Kasumi-1 (cell line): ENCODE measurements around the gene SLC17A2.
"Not testable (repeated sequence)": the region's sequence is repeated elsewhere in the genome, so short reads cannot be mapped to it uniquely, and the experiment has no call there.

Experiments
- DNase-seq, 2 experiments: peaks; one replicate each; lab custom pipeline; 2025; lab: John Stamatoyannopoulos, UW

SLC17A2 gene

GRCh38 chr6:25951296-25952032 is 21.0 kb upstream of the SLC17A2 start:
- DNase-seq: no peak

- DNase-seq: no peak
These were observed 19.8 kb upstream of the SLC17A2 start for GRCh38 chr6:25950297-25950696.

- no peak for DNase-seq
These were observed 19.2 kb upstream of the SLC17A2 start for GRCh38 chr6:25949695-25950094.

- DNase-seq: not testable (repeated sequence)
These were observed 17.0 kb upstream of the SLC17A2 start for GRCh38 chr6:25947492-25947891.

DNA sequence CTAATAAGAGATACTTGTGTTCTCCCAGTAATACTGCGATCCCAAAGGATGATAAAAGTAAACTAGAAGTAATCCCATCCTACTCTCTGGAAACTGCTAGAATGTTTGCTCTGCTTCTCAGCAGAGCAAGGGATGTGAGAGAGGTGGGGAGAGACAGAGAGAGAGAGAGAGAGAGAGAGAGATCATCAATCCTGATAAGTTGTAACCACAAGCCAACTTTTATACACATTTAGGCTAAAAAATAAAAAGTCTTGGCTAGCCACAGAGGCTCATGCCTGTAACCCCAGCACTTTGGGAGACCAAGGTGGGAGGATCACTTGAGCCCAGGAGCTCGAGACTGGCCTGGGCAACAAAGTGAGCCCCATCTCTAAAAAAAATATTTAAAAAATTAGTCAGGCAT is 16.1 kb upstream of the SLC17A2 start:
- no peak for DNase-seq

DNA sequence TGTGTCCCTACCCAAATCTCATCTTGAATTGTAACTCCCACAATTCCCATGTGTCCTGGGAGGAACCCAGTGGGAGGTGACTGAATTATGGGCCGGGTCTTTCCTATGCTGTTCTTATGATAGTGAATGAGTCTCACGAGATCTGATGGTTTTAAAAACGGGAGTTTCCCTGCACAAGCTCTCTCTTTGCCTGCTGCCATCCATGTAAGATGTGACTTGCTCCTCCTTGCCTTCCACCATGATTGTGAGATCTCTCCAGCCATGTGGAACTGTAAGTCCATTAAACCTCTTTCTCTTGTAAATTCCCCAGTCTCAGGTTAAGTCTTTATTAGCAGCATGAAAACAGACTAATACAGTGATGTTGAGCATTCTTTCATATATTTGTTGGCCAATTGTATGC is 15.2 kb upstream of the SLC17A2 start:
- not testable (repeated sequence) for DNase-seq

DNA sequence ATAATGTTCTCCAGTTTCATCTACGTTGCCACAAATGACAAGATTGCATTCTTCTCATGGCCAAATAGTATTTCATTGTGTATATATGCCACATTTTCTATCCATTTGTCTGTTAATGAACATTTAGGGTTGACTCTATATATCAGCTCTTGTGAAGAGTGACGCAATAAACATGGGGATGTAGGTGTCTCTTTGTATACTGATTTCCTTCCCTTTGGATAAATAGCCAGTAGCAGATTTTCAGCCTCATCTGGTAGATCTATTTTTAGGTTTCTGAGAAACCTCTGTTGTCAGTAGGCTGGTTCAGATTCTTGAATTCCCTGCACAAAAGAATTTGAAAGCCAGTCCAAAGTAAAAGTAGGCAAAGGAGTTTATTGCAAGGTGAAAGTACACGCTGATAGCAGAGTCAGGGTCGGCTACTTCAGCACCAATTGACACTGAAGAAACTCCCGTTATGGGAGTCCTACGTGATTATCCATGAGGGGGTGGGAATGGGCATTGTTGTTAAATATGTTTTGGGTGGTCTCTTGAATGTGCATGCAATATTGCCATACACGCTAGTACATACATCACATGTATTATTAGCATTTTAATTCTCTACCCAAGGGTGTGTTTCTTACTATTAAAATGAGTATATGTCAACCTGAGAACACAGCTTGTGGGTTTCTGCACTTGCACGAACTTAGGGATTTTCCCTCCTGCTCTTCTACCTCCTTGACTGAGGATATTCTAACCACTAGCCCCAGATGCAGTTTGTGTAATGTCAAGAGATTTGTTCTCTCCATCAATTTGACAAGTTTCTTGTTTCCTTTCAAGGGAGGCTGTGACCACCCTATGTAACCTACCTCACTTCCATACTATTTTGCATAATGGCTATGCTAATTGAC is 14.4 kb upstream of the SLC17A2 start:
- no peak for DNase-seq

GRCh38 chr6:25943887-25944286 is 13.4 kb upstream of the SLC17A2 start:
- no peak for DNase-seq

DNA sequence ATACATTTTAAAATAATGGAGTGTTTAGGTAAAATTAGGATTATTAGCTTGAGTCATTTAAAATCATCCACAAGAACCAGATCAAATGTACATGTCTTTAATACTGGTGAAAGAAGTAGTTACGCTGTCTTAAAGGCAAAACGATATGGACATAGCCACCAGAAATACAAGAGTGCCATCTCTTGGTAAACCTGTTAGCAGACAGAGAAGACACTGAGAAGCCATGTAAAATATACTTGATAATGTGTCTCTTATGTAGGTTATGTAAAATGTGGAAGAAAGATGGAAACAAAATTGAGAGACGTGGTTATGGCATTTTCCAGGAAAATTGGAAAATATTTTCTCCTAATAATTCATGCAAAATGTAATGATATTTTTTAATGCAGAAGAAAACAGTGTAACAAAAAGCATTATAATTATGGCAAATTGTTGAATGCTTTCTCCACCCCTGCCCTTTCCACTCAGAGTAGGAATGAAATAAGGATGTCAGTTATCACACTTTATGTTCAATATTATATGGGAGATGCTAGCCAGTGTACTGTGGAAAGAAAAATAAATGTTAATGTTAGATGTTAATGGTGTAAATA is 12.2 kb upstream of the SLC17A2 start:
- peak; percentile 51 to 73 for DNase-seq

- DNase-seq: no peak
These were observed 9.1 kb upstream of the SLC17A2 start for GRCh38 chr6:25939593-25939992.

DNA sequence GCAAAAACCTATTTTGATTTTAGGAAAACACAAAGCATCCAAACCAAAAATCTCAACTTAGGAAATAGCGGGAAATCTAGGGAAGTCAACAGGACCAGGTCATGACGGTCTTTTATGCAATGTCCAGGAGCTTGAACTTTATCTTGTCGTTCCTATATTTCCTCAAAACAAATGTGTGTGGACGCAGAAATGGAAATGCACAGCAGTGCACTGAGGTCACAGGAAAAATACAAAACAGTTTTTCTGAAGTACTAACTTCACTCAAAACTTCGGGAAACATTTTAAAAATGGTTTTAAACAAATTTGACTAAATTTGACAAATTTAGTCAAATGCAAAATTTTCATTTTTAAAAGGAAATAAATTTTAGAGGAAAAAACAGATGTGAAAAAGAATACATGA is 5.5 kb upstream of the SLC17A2 start:
- no peak for DNase-seq

DNA sequence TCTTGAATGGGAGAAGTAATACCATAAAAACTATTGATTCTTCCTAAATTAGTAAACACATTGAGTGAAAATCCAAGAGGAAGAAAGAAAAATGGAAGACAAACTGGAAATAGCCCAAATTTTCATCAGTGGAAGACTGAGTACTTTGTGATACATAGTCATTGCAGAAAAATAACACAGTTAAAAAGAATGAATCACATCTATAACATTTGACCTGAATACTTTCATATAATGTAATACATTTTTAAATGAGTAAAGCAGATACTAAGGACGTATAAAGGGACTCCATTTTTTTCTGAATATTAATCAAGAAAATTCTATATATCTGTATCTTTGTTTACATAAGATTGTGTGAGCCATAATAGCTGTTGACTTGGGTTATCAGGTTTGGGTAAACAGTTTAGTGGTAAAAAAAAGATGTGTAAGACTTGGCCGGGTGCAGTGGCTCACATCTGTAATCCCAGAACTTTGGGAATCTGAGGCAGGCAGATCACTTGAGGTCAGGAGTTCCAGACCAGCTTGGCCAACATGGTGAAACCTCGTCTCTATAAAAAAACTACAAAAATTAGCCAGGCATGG is 4.3 kb upstream of the SLC17A2 start:
- DNase-seq: no peak

DNA sequence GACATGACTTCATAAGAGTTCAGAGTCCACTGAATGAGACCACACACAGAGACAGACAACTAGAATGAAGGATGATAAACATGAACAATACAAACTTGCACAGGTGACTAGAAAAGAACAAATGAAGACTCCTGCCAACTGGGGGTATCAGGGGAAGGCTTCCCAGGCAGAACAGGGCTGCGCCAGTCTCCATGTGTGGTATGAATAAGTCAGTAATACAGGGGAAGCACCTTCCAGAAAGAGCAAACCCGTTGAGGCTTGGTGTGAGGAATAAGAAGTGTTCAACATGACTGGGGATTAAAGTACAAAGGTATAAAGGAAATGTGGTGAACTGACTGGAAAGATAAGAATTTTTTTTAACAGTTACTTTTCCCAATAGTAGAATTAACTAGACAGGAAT is 3.7 kb upstream of the SLC17A2 start:
- DNase-seq: no peak

- no peak for DNase-seq
These were observed 869 bp upstream of the SLC17A2 start for GRCh38 chr6:25931411-25931709.

DNA sequence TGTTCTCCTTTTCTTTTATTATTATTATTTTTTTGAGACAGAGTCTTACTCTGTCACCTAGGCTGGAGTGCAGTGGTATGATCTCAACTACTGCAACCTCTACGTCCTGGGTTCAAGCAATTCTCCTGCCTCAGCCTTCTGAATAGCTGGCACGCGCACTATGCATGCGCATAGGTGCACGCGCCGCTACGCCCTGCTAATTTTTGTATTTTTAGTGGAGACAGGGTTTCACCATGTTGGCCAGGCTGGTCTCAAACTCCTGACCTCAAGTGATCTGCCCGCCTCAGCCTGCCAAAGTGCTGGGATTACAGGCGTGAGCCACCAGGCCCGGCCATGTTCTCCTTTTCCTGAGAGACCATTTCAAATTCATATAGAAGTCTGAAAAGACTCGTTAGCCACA is 706 bp downstream of the SLC17A2 start:
- DNase-seq: not testable (repeated sequence)

DNA sequence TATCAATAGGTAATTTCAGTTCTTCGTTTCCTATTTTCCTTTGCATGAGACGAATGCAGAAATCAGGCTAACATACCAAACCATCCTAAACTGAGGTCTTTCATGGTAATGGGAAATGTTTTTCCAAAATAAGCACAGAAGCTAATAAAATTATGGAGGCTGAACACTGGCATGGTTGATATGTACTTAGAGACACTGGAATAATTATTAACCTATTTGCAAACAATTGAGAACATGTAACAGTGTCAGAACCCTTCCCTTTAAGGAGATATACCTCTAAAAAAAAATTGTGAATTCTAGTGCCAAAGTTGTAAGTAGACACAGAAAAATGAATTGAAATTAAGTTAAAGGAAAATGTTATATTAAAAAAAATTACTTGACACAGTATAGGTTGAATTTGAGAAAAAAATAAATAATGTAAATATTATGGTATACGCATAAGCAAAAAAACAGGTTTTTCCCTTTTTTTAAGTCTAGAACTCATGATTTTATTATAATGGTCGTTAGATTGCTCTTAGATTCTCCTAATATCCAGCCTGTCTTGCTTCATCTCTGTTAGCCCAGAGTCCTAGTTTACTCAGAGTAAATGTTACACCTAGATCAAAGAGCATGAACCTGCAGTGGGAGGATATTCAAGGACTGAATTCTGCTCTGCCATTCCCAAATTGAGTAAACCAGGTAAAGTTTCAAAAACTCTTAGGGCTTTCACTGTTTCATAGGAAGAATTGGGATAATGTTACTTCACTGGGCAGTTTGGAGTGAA is 1.7 kb downstream of the SLC17A2 start:
- no peak for DNase-seq

DNA sequence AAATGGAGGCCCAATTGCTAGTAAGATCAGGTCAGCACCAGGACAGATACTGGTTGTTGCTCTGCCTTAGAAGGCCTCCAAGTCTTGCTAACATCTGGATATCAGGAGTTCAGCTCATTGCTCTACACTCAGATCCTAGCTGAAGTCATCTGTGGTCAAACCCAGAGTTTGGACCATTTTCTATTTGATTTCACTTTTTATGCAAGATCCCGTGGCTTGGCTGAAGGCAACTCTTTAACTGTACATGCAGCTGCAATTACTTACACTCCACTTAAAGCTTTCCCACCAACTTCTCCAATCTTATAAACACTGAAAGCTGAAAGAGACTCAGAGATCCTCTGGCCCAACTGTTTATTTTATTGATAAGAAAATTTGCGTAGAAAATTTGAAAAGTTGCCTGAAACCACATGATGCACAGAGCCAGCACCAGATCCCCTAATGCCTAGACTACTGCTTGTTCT is 2.7 kb downstream of the SLC17A2 start:
- no peak for DNase-seq

DNA sequence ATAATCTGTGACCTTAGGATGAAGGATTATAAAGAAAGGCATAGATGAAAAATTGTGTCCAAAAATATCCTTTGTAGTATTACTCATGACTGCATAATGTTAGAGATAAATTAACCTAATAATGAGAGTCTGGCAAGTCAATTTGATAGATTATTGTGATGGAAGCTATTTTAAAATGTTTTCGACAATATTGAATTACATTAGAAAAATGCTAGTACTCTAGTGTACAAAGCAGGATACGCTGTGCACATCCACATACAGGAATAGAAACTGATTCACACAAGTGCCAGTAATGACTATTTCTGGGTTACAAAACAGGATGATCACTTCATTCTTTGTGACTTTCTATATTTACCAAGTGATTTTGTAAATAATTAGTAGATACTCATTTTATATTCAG is 3.3 kb downstream of the SLC17A2 start:
- DNase-seq: no peak

DNA sequence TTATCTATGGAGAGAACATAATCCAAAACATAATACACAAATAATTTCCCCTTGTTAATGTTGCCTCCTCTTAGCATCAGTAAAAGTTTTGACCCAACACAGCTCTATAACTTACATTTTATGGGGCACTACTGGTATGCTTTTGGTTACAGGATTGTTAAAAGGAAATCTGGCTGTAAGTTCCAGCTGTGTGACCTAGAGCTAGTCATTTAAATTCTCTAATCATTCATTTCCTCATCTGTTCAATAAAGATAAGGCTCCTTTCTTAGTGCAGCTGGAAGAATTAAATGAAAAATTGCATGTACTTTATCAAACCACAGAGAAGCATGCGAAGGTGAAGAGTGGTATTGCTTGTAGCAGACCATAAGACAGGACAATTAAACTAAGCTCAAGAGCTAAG is 4.6 kb downstream of the SLC17A2 start:
- DNase-seq: no peak

DNA sequence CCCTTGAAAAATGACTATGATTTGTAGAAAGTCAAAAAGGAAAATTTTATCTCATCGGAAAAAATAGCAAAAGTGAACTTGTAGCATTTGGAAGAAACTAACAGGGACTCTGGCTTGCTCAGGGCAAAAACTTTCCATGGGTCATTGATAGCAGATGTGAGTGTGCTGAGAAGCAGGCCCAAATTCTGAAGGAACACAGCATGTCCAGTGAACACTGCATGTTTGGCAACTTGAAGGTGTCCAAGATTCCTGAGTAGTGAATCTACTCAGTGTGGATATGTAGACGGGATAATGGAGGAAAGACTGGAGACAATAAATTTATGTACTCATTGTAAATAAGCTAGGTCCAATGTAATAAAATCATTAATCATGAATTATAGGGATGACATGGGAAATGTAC is 8.2 kb downstream of the SLC17A2 start:
- DNase-seq: no peak

GRCh38 chr6:25921525-25922203 is 8.8 kb downstream of the SLC17A2 start:
- DNase-seq: peak; percentile 17 to 41
